GM23338 (cell line): Measurements from ENCODE around the gene MED12L.

ENCODE experiments used
- EZH2 ChIP-seq: fragments of 200-600 bp; sonication (generic); IDR thresholded peaks from one replicate; pipeline ENCODE4 v1.8.0; 2017; ENCODE audit warnings: antibody characterized with exemption, mild to moderate bottlenecking, low read depth; ENCODE audit not compliant: unreplicated experiment
- EZH2phosphoT487 ChIP-seq: fragments of 200-600 bp; sonication (generic); IDR thresholded peaks from one replicate; pipeline ENCODE4 v1.8.1; 2018; ENCODE audit warnings: antibody characterized with exemption; ENCODE audit not compliant: unreplicated experiment
- POLR2AphosphoS5 ChIP-seq: IDR thresholded peaks from 2 replicates; pipeline ENCODE4 v1.6.1; 2016; ENCODE audit warnings: antibody characterized with exemption, low read depth
- STAT1 ChIP-seq: IDR thresholded peaks from one replicate; pipeline ENCODE4 v1.6.1; 2016; ENCODE audit warnings: antibody characterized with exemption; ENCODE audit not compliant: unreplicated experiment
- ZNF114 ChIP-seq: fragments of 250-450 bp; sonication (Bioruptor Pico); IDR thresholded peaks from 2 replicates; pipeline ENCODE4 v1.5.0; 2020; ENCODE audit warnings: mild to moderate bottlenecking, moderate library complexity
- TF ChIP-seq, protein P1 (sequence below): IDR thresholded peaks from one replicate; pipeline ENCODE4 v1.6.1; 2018; ENCODE audit warnings: antibody characterized with exemption; ENCODE audit not compliant: unreplicated experiment
- TF ChIP-seq, protein P2 (sequence below), 2 experiments: fragments of 200-600 bp in 1 of 2; sonication (generic) in 1 of 2; conservative IDR thresholded peaks; 2 replicates each; pipeline versions ENCODE4 v1.5.1 to v1.6.1; 2016 to 2017; ENCODE audit warnings: antibody characterized with exemption in 2 of 2, low read depth in 2 of 2, mild to moderate bottlenecking in 2 of 2, moderate library complexity in 1 of 2

- TF ChIP-seq, protein P1, sequence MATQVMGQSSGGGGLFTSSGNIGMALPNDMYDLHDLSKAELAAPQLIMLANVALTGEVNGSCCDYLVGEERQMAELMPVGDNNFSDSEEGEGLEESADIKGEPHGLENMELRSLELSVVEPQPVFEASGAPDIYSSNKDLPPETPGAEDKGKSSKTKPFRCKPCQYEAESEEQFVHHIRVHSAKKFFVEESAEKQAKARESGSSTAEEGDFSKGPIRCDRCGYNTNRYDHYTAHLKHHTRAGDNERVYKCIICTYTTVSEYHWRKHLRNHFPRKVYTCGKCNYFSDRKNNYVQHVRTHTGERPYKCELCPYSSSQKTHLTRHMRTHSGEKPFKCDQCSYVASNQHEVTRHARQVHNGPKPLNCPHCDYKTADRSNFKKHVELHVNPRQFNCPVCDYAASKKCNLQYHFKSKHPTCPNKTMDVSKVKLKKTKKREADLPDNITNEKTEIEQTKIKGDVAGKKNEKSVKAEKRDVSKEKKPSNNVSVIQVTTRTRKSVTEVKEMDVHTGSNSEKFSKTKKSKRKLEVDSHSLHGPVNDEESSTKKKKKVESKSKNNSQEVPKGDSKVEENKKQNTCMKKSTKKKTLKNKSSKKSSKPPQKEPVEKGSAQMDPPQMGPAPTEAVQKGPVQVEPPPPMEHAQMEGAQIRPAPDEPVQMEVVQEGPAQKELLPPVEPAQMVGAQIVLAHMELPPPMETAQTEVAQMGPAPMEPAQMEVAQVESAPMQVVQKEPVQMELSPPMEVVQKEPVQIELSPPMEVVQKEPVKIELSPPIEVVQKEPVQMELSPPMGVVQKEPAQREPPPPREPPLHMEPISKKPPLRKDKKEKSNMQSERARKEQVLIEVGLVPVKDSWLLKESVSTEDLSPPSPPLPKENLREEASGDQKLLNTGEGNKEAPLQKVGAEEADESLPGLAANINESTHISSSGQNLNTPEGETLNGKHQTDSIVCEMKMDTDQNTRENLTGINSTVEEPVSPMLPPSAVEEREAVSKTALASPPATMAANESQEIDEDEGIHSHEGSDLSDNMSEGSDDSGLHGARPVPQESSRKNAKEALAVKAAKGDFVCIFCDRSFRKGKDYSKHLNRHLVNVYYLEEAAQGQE: no peak
- TF ChIP-seq, protein P2, sequence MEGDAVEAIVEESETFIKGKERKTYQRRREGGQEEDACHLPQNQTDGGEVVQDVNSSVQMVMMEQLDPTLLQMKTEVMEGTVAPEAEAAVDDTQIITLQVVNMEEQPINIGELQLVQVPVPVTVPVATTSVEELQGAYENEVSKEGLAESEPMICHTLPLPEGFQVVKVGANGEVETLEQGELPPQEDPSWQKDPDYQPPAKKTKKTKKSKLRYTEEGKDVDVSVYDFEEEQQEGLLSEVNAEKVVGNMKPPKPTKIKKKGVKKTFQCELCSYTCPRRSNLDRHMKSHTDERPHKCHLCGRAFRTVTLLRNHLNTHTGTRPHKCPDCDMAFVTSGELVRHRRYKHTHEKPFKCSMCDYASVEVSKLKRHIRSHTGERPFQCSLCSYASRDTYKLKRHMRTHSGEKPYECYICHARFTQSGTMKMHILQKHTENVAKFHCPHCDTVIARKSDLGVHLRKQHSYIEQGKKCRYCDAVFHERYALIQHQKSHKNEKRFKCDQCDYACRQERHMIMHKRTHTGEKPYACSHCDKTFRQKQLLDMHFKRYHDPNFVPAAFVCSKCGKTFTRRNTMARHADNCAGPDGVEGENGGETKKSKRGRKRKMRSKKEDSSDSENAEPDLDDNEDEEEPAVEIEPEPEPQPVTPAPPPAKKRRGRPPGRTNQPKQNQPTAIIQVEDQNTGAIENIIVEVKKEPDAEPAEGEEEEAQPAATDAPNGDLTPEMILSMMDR (conservative IDR thresholded peaks at IDR 0.05; ENCODE audit: low read depth in 2 of 2): no peak
- TF ChIP-seq POLR2AphosphoS5: no peak
- no peak for TF ChIP-seq EZH2phosphoT487
- no peak for TF ChIP-seq EZH2
- TF ChIP-seq STAT1: no peak
- TF ChIP-seq ZNF114 (CRISPR knock-in tag): no peak
Measured at GRCh38 chr3:151256749-151257148, 171.3 kb downstream of the MED12L start.
